ENCODE measurements around the gene TMEM94. TPM values are rescaled to one million over a fixed set of nuclear protein-coding genes. Genes with fewer than 3 reads are reported as not detected.
"Not testable (repeated sequence)": the region's sequence is repeated elsewhere in the genome, so short reads cannot be mapped to it uniquely, and the experiment has no call there.

The TMEM94 gene
- total RNA-seq, 3 donors from 2014 or later = 73.5 to 114 (median 108) TPM

DNA sequence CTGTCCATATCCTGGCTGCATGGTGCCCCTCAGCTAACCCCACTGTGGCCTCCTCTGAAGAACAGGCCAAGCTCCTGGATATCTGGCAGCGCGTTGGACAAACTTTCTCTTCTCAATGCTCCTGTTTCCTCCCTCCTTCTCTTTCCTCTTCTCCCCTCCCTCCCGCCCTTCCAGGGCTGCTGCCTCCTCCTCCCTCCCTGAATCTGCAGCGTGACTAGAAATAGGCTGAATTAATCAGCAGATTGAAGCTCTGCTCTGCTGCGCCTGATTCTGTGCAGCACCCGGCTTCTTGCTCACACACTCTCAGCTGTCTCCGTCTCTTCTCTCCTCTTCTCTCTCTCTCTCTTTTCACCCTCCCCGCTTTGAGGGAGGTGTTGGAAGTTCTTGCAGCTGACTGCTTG lies 19.8 kb downstream of the TMEM94 start:
- DNase-seq (peak in 1 of 3 donors; percentile 10), ATAC-seq (no peak)
- H3K9me3 ChIP-seq = no peaks in the 10 kb centered on the region
- TF ChIP-seq, protein P1, sequence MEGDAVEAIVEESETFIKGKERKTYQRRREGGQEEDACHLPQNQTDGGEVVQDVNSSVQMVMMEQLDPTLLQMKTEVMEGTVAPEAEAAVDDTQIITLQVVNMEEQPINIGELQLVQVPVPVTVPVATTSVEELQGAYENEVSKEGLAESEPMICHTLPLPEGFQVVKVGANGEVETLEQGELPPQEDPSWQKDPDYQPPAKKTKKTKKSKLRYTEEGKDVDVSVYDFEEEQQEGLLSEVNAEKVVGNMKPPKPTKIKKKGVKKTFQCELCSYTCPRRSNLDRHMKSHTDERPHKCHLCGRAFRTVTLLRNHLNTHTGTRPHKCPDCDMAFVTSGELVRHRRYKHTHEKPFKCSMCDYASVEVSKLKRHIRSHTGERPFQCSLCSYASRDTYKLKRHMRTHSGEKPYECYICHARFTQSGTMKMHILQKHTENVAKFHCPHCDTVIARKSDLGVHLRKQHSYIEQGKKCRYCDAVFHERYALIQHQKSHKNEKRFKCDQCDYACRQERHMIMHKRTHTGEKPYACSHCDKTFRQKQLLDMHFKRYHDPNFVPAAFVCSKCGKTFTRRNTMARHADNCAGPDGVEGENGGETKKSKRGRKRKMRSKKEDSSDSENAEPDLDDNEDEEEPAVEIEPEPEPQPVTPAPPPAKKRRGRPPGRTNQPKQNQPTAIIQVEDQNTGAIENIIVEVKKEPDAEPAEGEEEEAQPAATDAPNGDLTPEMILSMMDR (IDR thresholded peaks at IDR 0.05) = no peak
- peaks cover 13% of the 10 kb centered on the region for H3K4me1 ChIP-seq (ENCODE audit: low read depth)
- intact Hi-C loops (cut with DNase I, micrococcal nuclease) = no loop called here
- H3K4me3 ChIP-seq = no peak overlapping the region
- no peaks in the 10 kb centered on the region for H3K36me3 ChIP-seq (ENCODE audit: low read depth)

- Histone ChIP-seq H3K36me3 (ENCODE audit: low read depth) (no peaks in the 10 kb centered on the region), H3K4me3 (no peak overlapping the region), H3K4me1 (ENCODE audit: low read depth) (peaks cover 20% of the 10 kb centered on the region), H3K9me3 (no peaks in the 10 kb centered on the region)
- intact Hi-C loops (cut with DNase I, micrococcal nuclease) = no loop called here
- peak; percentile 48 for ATAC-seq
- peak in 1 of 3 donors; percentile 43 for DNase-seq
- TF ChIP-seq, protein P1 (IDR thresholded peaks at IDR 0.05) = no peak
Observed at GRCh38 chr17:75476752-75477489, 20.5 kb downstream of the TMEM94 start.

- H3K9me3 ChIP-seq; intact Hi-C loops (cut with DNase I, micrococcal nuclease); H3K36me3 ChIP-seq (ENCODE audit: low read depth); ATAC-seq; H3K4me3 ChIP-seq: not testable (repeated sequence)
- H3K4me1 ChIP-seq (ENCODE audit: low read depth) = peaks cover 20% of the 10 kb centered on the region
- peak in 1 of 3 donors; percentile 19 for DNase-seq
Observed at GRCh38 chr17:75477490-75477862, 21.0 kb downstream of the TMEM94 start.

GRCh38 chr17:75478508-75478907 lies 22.1 kb downstream of the TMEM94 start:
- H3K36me3 ChIP-seq (ENCODE audit: low read depth) = no peaks in the 10 kb centered on the region
- no peak overlapping the region for H3K4me3 ChIP-seq
- intact Hi-C loops (cut with DNase I, micrococcal nuclease) = no loop called here
- ATAC-seq (no peak), DNase-seq (peak in 1 of 3 donors; percentile 25)
- TF ChIP-seq, protein P1 (IDR thresholded peaks at IDR 0.05) = no peak
- peaks cover 20% of the 10 kb centered on the region for H3K4me1 ChIP-seq (ENCODE audit: low read depth)
- H3K9me3 ChIP-seq = no peaks in the 10 kb centered on the region

- no peak for ATAC-seq
- peaks cover 19% of the 10 kb centered on the region for H3K4me1 ChIP-seq (ENCODE audit: low read depth)
- H3K4me3 ChIP-seq = no peak overlapping the region
- H3K36me3 ChIP-seq (ENCODE audit: low read depth) = no peaks in the 10 kb centered on the region
- H3K9me3 ChIP-seq = no peaks in the 10 kb centered on the region
- DNase-seq = peak in 1 of 3 donors; percentile 18
- intact Hi-C loops (cut with DNase I, micrococcal nuclease) = no loop called here
- TF ChIP-seq, protein P1 (IDR thresholded peaks at IDR 0.05) = no peak
Observed at GRCh38 chr17:75480281-75480680, 23.8 kb downstream of the TMEM94 start.

- TF ChIP-seq, protein P1 (IDR thresholded peaks at IDR 0.05) = no peak
- peaks cover 17% of the 10 kb centered on the region for H3K4me1 ChIP-seq (ENCODE audit: low read depth)
- H3K36me3 ChIP-seq (ENCODE audit: low read depth) = no peaks in the 10 kb centered on the region
- intact Hi-C loops (cut with DNase I, micrococcal nuclease) = no loop called here
- no peaks in the 10 kb centered on the region for H3K9me3 ChIP-seq
- peak in 1 of 3 donors; percentile 40 for DNase-seq
- ATAC-seq = peak; percentile 31
- no peak overlapping the region for H3K4me3 ChIP-seq
Observed at GRCh38 chr17:75481194-75482068, 25.0 kb downstream of the TMEM94 start.
